Activated CD4-positive, alpha-beta T cell treated with anti-CD3 and anti-CD28 coated beads, Interleukin-2, amount 10 ng/mL, durations not matched to agents 7 days and 5 days (primary cell): Measurements from ENCODE around the gene CDS2. TPM values are rescaled to one million over a fixed set of nuclear protein-coding genes. Genes with fewer than 3 reads are reported as not detected.

Experiments used
- CTCF ChIA-PET: fragments of 350-600 bp; sonication (Branson Sonifier 250); formaldehyde crosslinking; loops from one replicate; lab custom pipeline; 2021; ENCODE audit warnings: antibody characterized with exemption; lab: Charles Lee
- POLR2A ChIA-PET: fragments of 350-600 bp; sonication (Branson Sonifier 250); formaldehyde crosslinking; loops from one replicate; lab custom pipeline; 2021; ENCODE audit warnings: antibody characterized with exemption; lab: Charles Lee
- DNase-seq: peaks from one replicate; pipeline ENCODE4 v3.0.0-alpha.2; 2020
- H3K27ac Mint-ChIP-seq: one replicate; pipeline ENCODE4 v1.8.0; 2021; ENCODE audit warnings: mild to moderate bottlenecking, moderate library complexity, mixed read lengths
- H3K27me3 Mint-ChIP-seq: one replicate; pipeline ENCODE4 v1.8.0; 2021; ENCODE audit warnings: mixed read lengths
- H3K36me3 Mint-ChIP-seq: one replicate; pipeline ENCODE4 v1.8.0; 2021; ENCODE audit warnings: low read depth, mixed read lengths
- H3K4me1 Mint-ChIP-seq: one replicate; pipeline ENCODE4 v1.8.0; 2021; ENCODE audit warnings: mixed read lengths
- H3K4me3 Mint-ChIP-seq: one replicate; pipeline ENCODE4 v1.8.0; 2021; ENCODE audit warnings: mild to moderate bottlenecking, moderate library complexity, mixed read lengths
- H3K9me3 Mint-ChIP-seq: one replicate; pipeline ENCODE4 v1.8.0; 2021; ENCODE audit warnings: mixed read lengths
- total RNA-seq, 2 experiments: library from RNA; stranded (reverse); gene quantifications; one replicate each; pipeline ENCODE4 v1.2.3, GENCODE V29; 2021

Gene CDS2
- total RNA-seq, 2 experiments from 2014 or later = 54.5 to 58.4 TPM

GRCh38 chr20:5191829-5192569, 65.2 kb downstream of the CDS2 start:
- Mint-ChIP-seq H3K36me3 (peaks cover 16% of the 10 kb centered on the region), H3K4me1 (peaks cover 20% of the 10 kb centered on the region), H3K27ac (peak overlapping the region; percentile 77), H3K27me3 (no peaks in the 10 kb centered on the region), H3K4me3 (no peak overlapping the region), H3K9me3 (no peaks in the 10 kb centered on the region)
- POLR2A ChIA-PET = no interaction called here
- peak; percentile 57 for DNase-seq
- CTCF ChIA-PET = interaction anchor here (0.6 to 3.8 kb wide), 21 partner anchors 9 to 710 kb away, joined by 3 to 36 read pairs (median 3); partner anchors contain the start of genes CDS2 and PCNA

GRCh38 chr20:5192570-5193431, 66.0 kb downstream of the CDS2 start:
- no peak overlapping the region for H3K4me3 Mint-ChIP-seq
- peaks cover 20% of the 10 kb centered on the region for H3K4me1 Mint-ChIP-seq
- peak overlapping the region; percentile 77 for H3K27ac Mint-ChIP-seq
- ChIA-PET CTCF (interaction anchor here (0.6 to 3.8 kb wide), 24 partner anchors 8 to 989 kb away, joined by 3 to 36 read pairs (median 3); partner anchors contain the start of genes CDS2 and PCNA), POLR2A (no interaction called here)
- H3K36me3 Mint-ChIP-seq = peaks cover 16% of the 10 kb centered on the region
- H3K27me3 Mint-ChIP-seq = no peaks in the 10 kb centered on the region
- DNase-seq = no peak
- no peaks in the 10 kb centered on the region for H3K9me3 Mint-ChIP-seq

GRCh38 chr20:5195655-5196054, 68.8 kb downstream of the CDS2 start:
- CTCF ChIA-PET = interaction anchor here (0.6 to 1.4 kb wide), 3 partner anchors 9 to 76 kb away, joined by 3 to 5 read pairs (median 3); partner anchors contain the start of gene PCNA
- H3K27ac Mint-ChIP-seq = no peak overlapping the region

GRCh38 chr20:5196149-5196548, 69.3 kb downstream of the CDS2 start:
- ChIA-PET POLR2A (no interaction called here), CTCF (no interaction called here)
- peaks cover 22% of the 10 kb centered on the region for H3K36me3 Mint-ChIP-seq
- no peaks in the 10 kb centered on the region for H3K27me3 Mint-ChIP-seq
- DNase-seq = no peak
- H3K27ac Mint-ChIP-seq = no peak overlapping the region
- peaks cover 19% of the 10 kb centered on the region for H3K4me1 Mint-ChIP-seq
- H3K9me3 Mint-ChIP-seq = no peaks in the 10 kb centered on the region
- H3K4me3 Mint-ChIP-seq = no peak overlapping the region

More at GRCh38 chr20:5195655-5196054, 68.8 kb downstream of the CDS2 start:
- peaks cover 25% of the 10 kb centered on the region for H3K36me3 Mint-ChIP-seq
- H3K27me3 Mint-ChIP-seq = no peaks in the 10 kb centered on the region
- DNase-seq = no peak
- H3K9me3 Mint-ChIP-seq = no peaks in the 10 kb centered on the region
- H3K4me3 Mint-ChIP-seq = no peak overlapping the region
- POLR2A ChIA-PET = no interaction called here
- peaks cover 20% of the 10 kb centered on the region for H3K4me1 Mint-ChIP-seq

- H3K27me3 Mint-ChIP-seq = no peaks in the 10 kb centered on the region
- CTCF ChIA-PET = no interaction called here
- DNase-seq = no peak
- H3K36me3 Mint-ChIP-seq = peaks cover 19% of the 10 kb centered on the region
- H3K27ac Mint-ChIP-seq = no peak overlapping the region
- H3K4me3 Mint-ChIP-seq = no peak overlapping the region
- no peaks in the 10 kb centered on the region for H3K9me3 Mint-ChIP-seq
- POLR2A ChIA-PET = no interaction called here
- peaks cover 12% of the 10 kb centered on the region for H3K4me1 Mint-ChIP-seq
Observed at GRCh38 chr20:5197270-5197827, 70.5 kb downstream of the CDS2 start.

- Mint-ChIP-seq H3K4me3 (no peak overlapping the region), H3K27ac (peak overlapping the region; percentile 43), H3K36me3 (peaks cover 19% of the 10 kb centered on the region), H3K9me3 (no peaks in the 10 kb centered on the region), H3K27me3 (no peaks in the 10 kb centered on the region), H3K4me1 (peaks cover 5% of the 10 kb centered on the region)
- ChIA-PET CTCF (interaction anchor here (1.1 kb wide), 1 partner anchor 29 kb away, joined by 3 read pairs; no protein-coding TSS in a partner anchor), POLR2A (no interaction called here)
- DNase-seq = no peak
Observed at GRCh38 chr20:5197847-5198650, 71.2 kb downstream of the CDS2 start.

- DNase-seq = no peak
- H3K9me3 Mint-ChIP-seq = no peaks in the 10 kb centered on the region
- CTCF ChIA-PET = interaction anchor here (1.1 kb wide), 1 partner anchor 30 kb away, joined by 3 read pairs; no protein-coding TSS in a partner anchor
- H3K36me3 Mint-ChIP-seq = peaks cover 19% of the 10 kb centered on the region
- no peaks in the 10 kb centered on the region for H3K4me1 Mint-ChIP-seq
- H3K4me3 Mint-ChIP-seq = no peak overlapping the region
- POLR2A ChIA-PET = no interaction called here
- no peak overlapping the region for H3K27ac Mint-ChIP-seq
- H3K27me3 Mint-ChIP-seq = no peaks in the 10 kb centered on the region
Observed at GRCh38 chr20:5198651-5198924, 71.8 kb downstream of the CDS2 start.

GRCh38 chr20:5203380-5203779, 76.6 kb downstream of the CDS2 start:
- H3K4me3 Mint-ChIP-seq = no peak overlapping the region
- no peak overlapping the region for H3K27ac Mint-ChIP-seq
- POLR2A ChIA-PET = no interaction called here
- no peaks in the 10 kb centered on the region for H3K27me3 Mint-ChIP-seq
- no peaks in the 10 kb centered on the region for H3K9me3 Mint-ChIP-seq
- H3K4me1 Mint-ChIP-seq = no peaks in the 10 kb centered on the region
- no peak for DNase-seq
- CTCF ChIA-PET = interaction anchor here (0.9 kb wide), 1 partner anchor 20 kb away, joined by 3 read pairs; no protein-coding TSS in a partner anchor
- H3K36me3 Mint-ChIP-seq = peaks cover 13% of the 10 kb centered on the region

GRCh38 chr20:5205348-5206210, 78.8 kb downstream of the CDS2 start:
- no peaks in the 10 kb centered on the region for H3K9me3 Mint-ChIP-seq
- no peak overlapping the region for H3K4me3 Mint-ChIP-seq
- ChIA-PET CTCF (interaction anchor here (0.7 to 2.1 kb wide), 10 partner anchors 9 to 243 kb away, joined by 3 to 11 read pairs (median 4); partner anchors contain the start of gene CDS2), POLR2A (no interaction called here)
- DNase-seq = peak; percentile 76
- H3K4me1 Mint-ChIP-seq = no peaks in the 10 kb centered on the region
- H3K27me3 Mint-ChIP-seq = no peaks in the 10 kb centered on the region
- peaks cover 2% of the 10 kb centered on the region for H3K36me3 Mint-ChIP-seq
- no peak overlapping the region for H3K27ac Mint-ChIP-seq

- Mint-ChIP-seq H3K27me3 (no peaks in the 10 kb centered on the region), H3K36me3 (peaks cover 2% of the 10 kb centered on the region), H3K27ac (no peak overlapping the region), H3K9me3 (no peaks in the 10 kb centered on the region), H3K4me1 (no peaks in the 10 kb centered on the region), H3K4me3 (no peak overlapping the region)
- no peak for DNase-seq
- POLR2A ChIA-PET = no interaction called here
- CTCF ChIA-PET = interaction anchor here (1.4 kb wide), 1 partner anchor 16 kb away, joined by 5 read pairs; no protein-coding TSS in a partner anchor
Observed at GRCh38 chr20:5207138-5207537, 80.3 kb downstream of the CDS2 start.
